ENCODE data around the gene FBXO11.
A peak's percentile ranks its signal among the peaks of the same experiment; 100 is the strongest.
"Not testable (repeated sequence)": the region's sequence is repeated elsewhere in the genome, so short reads cannot be mapped to it uniquely, and the experiment has no call there.

Gene FBXO11

DNA sequence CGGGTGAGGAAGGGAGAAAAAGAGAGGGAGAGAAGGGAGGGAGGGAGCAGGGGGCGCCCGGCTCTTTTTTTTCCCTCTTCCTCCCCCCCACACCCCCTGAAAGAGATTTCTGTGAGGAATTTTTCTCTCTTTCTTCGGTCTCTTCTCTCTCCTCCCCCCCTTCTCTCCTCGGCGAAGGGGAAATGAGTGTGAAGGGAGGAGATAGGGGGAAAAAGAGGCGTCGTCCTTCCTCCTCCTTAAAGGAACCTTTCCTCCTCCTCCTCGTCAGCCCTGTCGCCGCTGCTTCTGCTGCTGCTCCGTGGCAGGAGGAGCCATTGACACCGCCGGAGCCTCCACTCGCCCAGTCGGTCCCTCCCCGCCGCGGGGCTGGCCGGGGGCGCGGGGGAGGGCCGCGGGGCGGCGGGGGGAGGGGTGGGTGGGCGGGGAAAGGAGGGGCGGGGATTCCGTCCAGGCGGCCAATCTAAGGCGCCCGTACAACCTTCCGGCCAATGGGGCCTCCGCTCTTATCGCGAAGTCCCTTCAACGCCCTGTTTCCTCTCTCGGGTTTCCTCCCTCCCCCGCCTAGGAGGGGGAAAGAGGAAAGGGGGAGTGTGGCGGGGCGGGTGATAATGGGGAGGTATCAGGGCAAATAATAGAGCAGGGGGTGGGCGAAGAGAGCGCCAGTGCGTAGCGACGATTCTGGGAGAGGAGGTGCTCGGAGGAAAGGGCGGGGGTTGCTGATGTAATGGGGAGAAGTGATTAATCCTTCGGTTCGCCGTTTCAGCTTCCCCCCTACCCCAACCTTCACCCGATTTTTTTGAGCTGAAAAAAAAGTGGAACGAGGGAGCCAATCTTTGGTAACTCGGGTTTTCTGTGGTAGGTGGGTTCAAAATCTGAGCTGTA lies at the start of gene FBXO11:
Gene FBXO11 (minus strand): TSS at position 342 of the 882 bp plus-strand sequence. CDS start 778 bp downstream, outside the sequence.
- peak; percentile 95 for DNase-seq (ENCODE audit: low spot score)

DNA sequence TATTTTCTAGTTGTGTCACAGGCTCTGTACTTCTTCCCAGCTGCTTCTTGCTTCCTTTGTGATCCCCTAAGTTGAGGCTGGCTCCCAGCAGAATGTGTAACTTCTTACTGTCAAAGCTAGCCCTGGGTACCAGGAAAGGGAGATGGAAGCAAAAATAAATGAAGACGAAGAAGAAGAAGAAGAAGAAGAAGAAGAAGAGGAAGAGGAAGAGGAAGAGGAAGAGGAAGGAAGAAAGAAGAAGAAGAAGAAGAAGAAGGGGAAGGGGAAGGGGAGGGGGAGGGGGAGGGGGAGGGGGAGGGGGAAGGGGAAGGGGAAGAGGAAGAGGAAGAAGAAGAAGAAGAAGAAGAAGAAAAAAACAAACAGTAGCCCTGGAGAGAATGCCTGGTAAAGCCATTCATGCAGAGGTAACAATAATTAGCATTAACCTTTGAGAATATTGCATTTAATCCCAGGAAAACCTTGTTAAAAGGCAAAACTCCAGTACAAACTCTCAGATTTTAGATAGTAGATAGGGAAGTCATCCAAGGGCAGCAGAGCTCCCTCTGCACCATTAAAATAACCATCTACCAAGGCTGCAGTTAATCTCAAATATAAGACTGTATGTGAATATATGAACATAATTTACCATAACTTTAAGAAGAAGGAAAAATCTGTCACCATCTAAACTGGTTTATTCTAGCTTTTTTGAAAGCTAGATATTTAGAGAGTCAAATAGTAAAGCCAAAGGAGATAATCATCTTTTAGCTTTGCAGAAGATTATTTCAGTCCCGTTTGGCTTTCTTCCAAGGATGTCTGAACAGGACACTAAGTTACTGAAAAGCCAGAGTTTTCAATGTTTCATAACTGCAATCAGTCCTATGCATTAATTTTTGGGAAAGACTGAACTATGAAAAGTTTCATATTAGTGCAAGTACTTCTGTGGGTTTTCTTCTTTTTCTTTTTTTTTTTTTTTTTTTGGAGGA lies 44.3 kb upstream of the FBXO11 start:
- DNase-seq (ENCODE audit: low spot score): no peak

DNA sequence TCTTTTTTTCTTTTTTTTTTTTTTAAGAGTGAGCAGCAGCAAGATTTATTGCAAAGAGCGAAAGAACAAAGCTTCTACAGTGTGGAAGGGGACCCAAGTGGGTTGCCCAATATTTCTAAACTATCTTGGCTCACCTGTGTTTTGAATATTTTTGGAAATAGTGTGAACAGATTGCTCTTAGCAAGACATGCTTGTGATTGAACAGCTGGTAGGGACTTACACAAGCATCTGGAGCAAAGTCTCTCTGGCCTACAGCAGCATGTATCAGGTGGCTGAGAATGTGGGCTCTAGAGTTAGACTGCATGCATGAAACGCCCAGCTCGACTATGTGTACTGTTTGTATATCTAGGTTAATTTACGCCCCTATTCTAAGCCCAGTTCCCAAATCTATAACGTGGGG lies 40.3 kb upstream of the FBXO11 start:
- DNase-seq (ENCODE audit: low spot score): no peak

- no peak for DNase-seq (ENCODE audit: low spot score)
These were observed 38.9 kb upstream of the FBXO11 start for GRCh38 chr2:47945046-47945781.

GRCh38 chr2:47941936-47942335 lies 35.6 kb upstream of the FBXO11 start:
- no peak for DNase-seq (ENCODE audit: low spot score)

- no peak for DNase-seq (ENCODE audit: low spot score)
These were observed 31.4 kb upstream of the FBXO11 start for GRCh38 chr2:47937677-47938076.

DNA sequence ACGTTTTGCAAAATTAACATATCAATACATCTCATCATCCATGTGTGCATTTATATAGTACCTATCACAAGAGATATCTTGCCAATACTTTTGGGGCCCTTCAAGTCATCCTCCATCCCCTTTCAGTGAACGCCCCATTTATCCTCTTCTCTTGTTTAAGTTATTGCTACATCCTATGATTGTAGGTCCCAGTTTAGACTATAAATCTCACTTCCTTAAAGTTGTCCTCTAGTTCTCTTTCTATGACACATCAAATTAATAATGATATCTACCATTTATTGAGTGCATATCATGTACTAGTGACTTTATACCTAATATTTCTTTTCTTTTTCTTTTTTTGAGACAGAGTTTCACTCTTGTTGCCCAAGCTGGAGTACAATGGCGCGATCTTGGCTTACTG lies 28.8 kb upstream of the FBXO11 start:
- no peak for DNase-seq (ENCODE audit: low spot score)

- no peak for DNase-seq (ENCODE audit: low spot score)
These were observed 11.7 kb upstream of the FBXO11 start for GRCh38 chr2:47918043-47918442.

- DNase-seq (ENCODE audit: low spot score): no peak
These were observed 11.1 kb upstream of the FBXO11 start for GRCh38 chr2:47917276-47917961.

- DNase-seq (ENCODE audit: low spot score): no peak
These were observed 10.1 kb upstream of the FBXO11 start for GRCh38 chr2:47916412-47916811.

DNA sequence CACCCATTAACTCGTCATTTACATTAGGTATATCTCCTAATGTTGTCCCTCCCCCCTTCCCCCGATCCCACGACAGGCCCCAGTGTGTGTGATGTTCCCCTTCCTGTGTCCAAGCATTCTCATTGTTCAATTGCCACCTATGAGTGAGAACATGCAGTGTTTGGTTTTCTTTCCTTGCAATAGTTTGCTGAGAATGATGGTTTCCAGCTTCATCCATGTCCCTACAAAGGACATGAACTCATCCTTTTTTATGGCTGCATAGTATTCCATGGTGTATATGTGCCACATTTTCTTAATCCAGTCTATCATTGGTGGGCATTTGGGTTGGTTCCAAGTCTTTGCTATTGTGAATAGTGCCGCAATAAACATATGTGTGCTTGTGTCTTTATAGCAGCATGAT lies 4.4 kb upstream of the FBXO11 start:
- not testable (repeated sequence) for DNase-seq (ENCODE audit: low spot score)

GRCh38 chr2:47908682-47909081 lies 2.4 kb upstream of the FBXO11 start:
- DNase-seq (ENCODE audit: low spot score): no peak

- no peak for DNase-seq (ENCODE audit: low spot score)
These were observed 912 bp upstream of the FBXO11 start for GRCh38 chr2:47907039-47907781.

GRCh38 chr2:47905386-47906156 lies 727 bp downstream of the FBXO11 start:
- DNase-seq (ENCODE audit: low spot score): peak; percentile 81

DNA sequence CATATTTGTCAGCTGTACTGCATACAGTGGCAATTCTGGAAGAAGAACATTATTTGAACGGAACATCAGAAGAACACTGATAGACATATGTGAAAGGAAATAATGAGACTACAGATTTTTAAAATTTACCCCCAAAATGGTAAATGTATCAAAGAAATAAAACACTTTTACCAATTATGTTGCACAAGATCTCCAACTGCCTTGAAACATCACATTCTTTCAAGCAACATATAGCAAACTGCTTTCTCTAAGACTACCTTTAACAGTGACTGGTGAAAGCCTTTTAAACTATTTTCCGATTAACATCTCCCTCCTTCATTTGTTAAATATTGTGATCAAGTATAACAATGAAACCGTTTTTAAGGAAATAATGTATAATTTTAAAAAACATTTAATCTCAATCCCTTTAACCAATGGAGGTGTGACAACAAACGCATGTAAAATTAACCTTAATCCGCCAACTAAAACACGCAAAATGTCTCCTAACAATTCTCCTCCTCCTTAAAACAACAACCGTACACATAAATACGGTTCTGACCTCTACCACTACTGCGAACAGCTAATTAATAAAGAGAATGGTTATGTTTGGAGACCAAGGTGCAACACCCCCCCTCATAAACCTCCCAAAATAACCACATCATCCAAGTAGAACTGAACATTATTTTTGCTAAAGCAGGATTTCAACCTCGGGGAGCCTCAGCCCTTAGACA lies 2.4 kb downstream of the FBXO11 start:
- no peak for DNase-seq (ENCODE audit: low spot score)

DNA sequence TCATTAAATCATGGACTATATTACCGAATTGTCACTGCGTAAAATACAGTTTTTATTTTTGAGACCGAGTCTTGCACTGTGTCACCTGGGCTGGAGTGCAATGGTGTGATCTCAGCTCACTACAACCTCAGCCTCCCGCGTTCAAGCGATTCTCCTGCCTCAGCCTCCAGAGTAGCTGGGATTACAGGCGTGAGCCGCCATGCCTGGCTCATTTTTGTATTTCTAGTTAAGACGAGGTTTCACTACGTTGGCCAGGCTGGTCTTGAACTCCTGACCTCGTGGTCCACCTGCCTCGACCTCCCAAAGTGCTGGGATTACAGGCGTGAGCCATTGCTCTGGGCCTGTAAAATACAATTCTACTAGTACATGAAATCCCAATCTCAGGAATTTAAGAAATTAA lies 4.4 kb downstream of the FBXO11 start:
- not testable (repeated sequence) for DNase-seq (ENCODE audit: low spot score)

DNA sequence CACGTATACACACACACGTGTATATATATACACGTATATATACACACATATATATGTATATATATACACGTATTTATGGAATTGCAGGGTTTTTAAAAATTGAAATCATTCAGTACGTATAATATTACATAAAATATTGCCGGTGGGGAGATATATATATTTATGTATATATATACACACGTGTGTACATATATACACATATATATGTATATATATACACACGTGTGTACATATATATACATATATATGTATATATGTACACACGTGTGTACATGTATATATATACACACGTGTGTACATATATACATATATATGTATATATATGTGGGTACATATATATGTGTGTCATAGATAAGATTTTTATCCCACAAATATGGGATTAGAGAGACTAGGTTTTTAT lies 5.4 kb downstream of the FBXO11 start:
- DNase-seq (ENCODE audit: low spot score): no peak

DNA sequence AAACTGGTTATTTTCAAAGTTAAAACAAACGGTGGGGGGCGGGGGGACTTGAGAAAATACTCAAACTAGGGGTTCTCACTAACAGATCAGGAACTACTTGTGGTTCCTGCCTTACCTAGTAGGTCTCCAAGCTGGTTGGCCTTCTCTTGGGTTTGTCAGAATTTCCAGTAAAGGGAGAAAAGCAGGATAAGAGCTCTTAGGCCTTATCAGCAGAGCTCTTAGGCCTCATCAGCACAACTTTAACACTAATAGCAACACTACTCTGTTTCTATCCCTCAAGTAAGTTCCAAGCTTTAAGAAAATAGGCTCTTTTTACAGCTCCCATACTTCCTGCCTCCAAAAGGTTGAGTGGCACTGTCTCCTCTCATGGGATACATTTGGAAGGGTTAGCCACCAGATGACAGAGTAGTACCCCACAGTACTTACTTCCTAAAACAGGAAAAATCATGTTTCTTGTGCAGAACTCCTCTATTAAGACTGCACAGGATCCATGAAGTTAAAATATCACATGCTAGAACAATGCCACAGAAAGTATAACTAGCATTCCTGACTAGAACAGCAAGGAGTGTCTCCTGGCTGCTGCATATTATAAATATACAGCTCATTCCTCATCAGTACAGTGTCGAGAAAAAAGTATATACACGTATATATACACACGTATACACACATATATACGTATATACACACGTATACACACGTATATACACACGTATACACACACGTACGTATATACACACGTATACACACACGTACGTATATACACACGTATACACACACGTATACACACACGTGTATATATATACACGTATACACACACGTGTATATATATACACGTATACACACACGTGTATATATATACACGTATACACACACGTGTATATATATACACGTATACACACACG lies 6.1 kb downstream of the FBXO11 start:
- no peak for DNase-seq (ENCODE audit: low spot score)
